ENCODE data around the gene TTC24.

DNA sequence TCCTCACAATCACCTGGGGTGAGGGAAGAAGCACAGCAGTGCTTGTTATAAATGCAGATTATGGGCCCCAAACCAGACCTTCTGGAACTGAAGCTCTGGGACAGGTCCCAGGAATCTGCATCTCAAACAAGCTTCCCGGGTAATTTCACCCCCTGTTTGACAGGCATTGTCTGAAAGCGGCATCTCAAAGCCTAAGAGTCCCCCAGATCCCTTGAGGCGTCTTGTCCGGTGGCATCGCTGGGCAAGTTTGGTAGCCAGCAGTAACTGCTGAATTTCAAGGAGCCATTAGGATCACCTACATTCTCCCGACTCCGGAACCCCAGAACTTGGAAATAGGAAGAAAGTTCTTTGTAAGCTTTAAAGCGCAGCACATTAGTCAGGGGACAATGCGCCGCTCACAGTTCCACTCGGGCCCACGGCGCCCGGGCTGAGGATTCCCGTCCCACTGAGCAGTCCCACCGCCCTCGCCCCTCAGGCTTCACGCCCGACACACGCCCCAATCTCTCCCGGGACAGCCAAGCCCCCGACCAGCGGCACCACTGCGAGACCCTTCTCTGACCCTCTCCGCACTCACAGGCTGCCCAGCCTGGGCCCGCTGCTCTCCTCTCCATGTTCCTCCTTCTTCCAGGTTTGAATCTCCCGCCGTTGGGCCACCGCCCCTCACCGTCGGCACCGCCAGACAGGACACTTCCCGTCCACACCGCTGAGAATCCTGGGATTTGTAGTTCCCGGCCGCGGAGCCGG lies 7.4 kb upstream of the TTC24 start, which contains the start of gene IQGAP3:
- TF ChIP-seq, protein P1, sequence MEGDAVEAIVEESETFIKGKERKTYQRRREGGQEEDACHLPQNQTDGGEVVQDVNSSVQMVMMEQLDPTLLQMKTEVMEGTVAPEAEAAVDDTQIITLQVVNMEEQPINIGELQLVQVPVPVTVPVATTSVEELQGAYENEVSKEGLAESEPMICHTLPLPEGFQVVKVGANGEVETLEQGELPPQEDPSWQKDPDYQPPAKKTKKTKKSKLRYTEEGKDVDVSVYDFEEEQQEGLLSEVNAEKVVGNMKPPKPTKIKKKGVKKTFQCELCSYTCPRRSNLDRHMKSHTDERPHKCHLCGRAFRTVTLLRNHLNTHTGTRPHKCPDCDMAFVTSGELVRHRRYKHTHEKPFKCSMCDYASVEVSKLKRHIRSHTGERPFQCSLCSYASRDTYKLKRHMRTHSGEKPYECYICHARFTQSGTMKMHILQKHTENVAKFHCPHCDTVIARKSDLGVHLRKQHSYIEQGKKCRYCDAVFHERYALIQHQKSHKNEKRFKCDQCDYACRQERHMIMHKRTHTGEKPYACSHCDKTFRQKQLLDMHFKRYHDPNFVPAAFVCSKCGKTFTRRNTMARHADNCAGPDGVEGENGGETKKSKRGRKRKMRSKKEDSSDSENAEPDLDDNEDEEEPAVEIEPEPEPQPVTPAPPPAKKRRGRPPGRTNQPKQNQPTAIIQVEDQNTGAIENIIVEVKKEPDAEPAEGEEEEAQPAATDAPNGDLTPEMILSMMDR (IDR thresholded peaks at IDR 0.05), result no peak
- no peak for TF ChIP-seq POLR2A (IDR thresholded peaks at IDR 0.05)
